ENCODE data around the gene IRGM. TPM values are rescaled to one million over a fixed set of nuclear protein-coding genes. Genes with fewer than 3 reads are reported as not detected.

Gene IRGM
- total and polyA plus RNA-seq, 7 donors, result not detected

- Histone ChIP-seq H3K9me3 (peaks cover 9% of the 10 kb centered on the region), H3K4me3 (no peak overlapping the region), H3K27me3 (ENCODE audit: insufficient read depth in 3 of 3, low read length in 2 of 3) (no peaks in the 10 kb centered on the region), H3K27ac (no peak overlapping the region), H3K4me1 (no peaks in the 10 kb centered on the region), H3K36me3 (ENCODE audit: insufficient read depth in 1 of 2, low read depth in 1 of 2) (no peaks in the 10 kb centered on the region)
- TF ChIP-seq, protein P1, sequence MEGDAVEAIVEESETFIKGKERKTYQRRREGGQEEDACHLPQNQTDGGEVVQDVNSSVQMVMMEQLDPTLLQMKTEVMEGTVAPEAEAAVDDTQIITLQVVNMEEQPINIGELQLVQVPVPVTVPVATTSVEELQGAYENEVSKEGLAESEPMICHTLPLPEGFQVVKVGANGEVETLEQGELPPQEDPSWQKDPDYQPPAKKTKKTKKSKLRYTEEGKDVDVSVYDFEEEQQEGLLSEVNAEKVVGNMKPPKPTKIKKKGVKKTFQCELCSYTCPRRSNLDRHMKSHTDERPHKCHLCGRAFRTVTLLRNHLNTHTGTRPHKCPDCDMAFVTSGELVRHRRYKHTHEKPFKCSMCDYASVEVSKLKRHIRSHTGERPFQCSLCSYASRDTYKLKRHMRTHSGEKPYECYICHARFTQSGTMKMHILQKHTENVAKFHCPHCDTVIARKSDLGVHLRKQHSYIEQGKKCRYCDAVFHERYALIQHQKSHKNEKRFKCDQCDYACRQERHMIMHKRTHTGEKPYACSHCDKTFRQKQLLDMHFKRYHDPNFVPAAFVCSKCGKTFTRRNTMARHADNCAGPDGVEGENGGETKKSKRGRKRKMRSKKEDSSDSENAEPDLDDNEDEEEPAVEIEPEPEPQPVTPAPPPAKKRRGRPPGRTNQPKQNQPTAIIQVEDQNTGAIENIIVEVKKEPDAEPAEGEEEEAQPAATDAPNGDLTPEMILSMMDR (IDR thresholded peaks at IDR 0.05), result no peak
- ATAC-seq (no peak), DNase-seq (no peak)
- intact Hi-C loops (cut with DNase I), result no loop called here
Measured at GRCh38 chr5:150879358-150879757, 33.0 kb downstream of the IRGM start.

- H3K4me3 ChIP-seq, result no peak overlapping the region
- WGBS, 3 donors, result 98% methylated on average over 8 of the region's 8 CpGs
- intact Hi-C loops (cut with DNase I), result no loop called here
- H3K4me1 ChIP-seq, result no peaks in the 10 kb centered on the region
- TF ChIP-seq, protein P1 (IDR thresholded peaks at IDR 0.05), result no peak
- H3K27ac ChIP-seq, result no peak overlapping the region
- peaks cover 96% of the 10 kb centered on the region for H3K9me3 ChIP-seq
- H3K27me3 ChIP-seq (ENCODE audit: insufficient read depth in 3 of 3, low read length in 2 of 3), result no peaks in the 10 kb centered on the region
- ATAC-seq (no peak), DNase-seq (no peak)
- H3K36me3 ChIP-seq (ENCODE audit: insufficient read depth in 1 of 2, low read depth in 1 of 2), result peaks cover 2 to 9% of the 10 kb centered on the region in 2 donors
Measured at GRCh38 chr5:150895431-150896428, 49.4 kb downstream of the IRGM start.

Other genes with a start within 250 kb of the IRGM start
- gene SYNPO, start 205.9 kb upstream of the IRGM start, total RNA-seq, result 100 to 1,000 TPM; 447 to 745 (median 673) TPM
- gene SYNPO, start 205.9 kb upstream of the IRGM start, polyA plus RNA-seq, result 100 to 1,000 TPM; 136 to 855 (median 503) TPM
- 100 to 1,000 TPM in 1 of 4 donors, 10 to 100 TPM in 3; 29.7 to 110 (median 31.7) TPM for gene MYOZ3, start 185.3 kb upstream of the IRGM start, total RNA-seq
- 10 to 100 TPM in 2 of 3 donors, 1 to 10 TPM in 1; 3.0 to 14.5 (median 14.5) TPM for gene MYOZ3, start 185.3 kb upstream of the IRGM start, polyA plus RNA-seq
- 10 to 100 TPM; 23.5 to 28.6 (median 27.3) TPM for gene RBM22, start 145.5 kb upstream of the IRGM start, total RNA-seq
- gene RBM22, start 145.5 kb upstream of the IRGM start, polyA plus RNA-seq, result 10 to 100 TPM; 17.2 to 29.9 (median 21.1) TPM
- gene DCTN4, start 87.5 kb upstream of the IRGM start, total RNA-seq, result 10 to 100 TPM; 50.9 to 81.5 (median 70.6) TPM
- 10 to 100 TPM; 28.8 to 39.3 (median 31.5) TPM for gene DCTN4, start 87.5 kb upstream of the IRGM start, polyA plus RNA-seq
- gene SMIM3, start 67.8 kb upstream of the IRGM start, total RNA-seq, result 1 to 10 TPM; 6.4 to 7.0 (median 6.8) TPM
- gene SMIM3, start 67.8 kb upstream of the IRGM start, polyA plus RNA-seq, result 10 to 100 TPM in 1 of 3 donors, 1 to 10 TPM in 2; 9.6 to 25.5 (median 9.6) TPM
- gene ZNF300, start 58.5 kb downstream of the IRGM start, total RNA-seq, result under 1 TPM; 0.20 to 0.77 (median 0.55) TPM
- under 1 TPM; 0.55 to 0.73 (median 0.68) TPM for gene ZNF300, start 58.5 kb downstream of the IRGM start, polyA plus RNA-seq
- gene GPX3, start 174.1 kb downstream of the IRGM start, total RNA-seq, result 100 to 1,000 TPM; 447 to 852 (median 690) TPM
- 100 to 1,000 TPM; 551 to 766 (median 552) TPM for gene GPX3, start 174.1 kb downstream of the IRGM start, polyA plus RNA-seq
- gene TNIP1, start 234.5 kb downstream of the IRGM start, total RNA-seq, result 100 to 1,000 TPM; 114 to 218 (median 149) TPM
- gene TNIP1, start 234.5 kb downstream of the IRGM start, polyA plus RNA-seq, result 100 to 1,000 TPM in 2 of 3 donors, 10 to 100 TPM in 1; 55.5 to 167 (median 106) TPM